ENCODE data around the gene FEZF2.

Gene FEZF2

GRCh38 chr3:62332835-62333244 is 40.5 kb downstream of the FEZF2 start:
- no peak for DNase-seq (ENCODE audit: extremely low read depth in 1 of 2, low read depth in 1 of 2)

- no peak for DNase-seq (ENCODE audit: extremely low read depth in 1 of 2, low read depth in 1 of 2)
Measured at GRCh38 chr3:62332017-62332416, 41.3 kb downstream of the FEZF2 start.

- no peak for DNase-seq (ENCODE audit: extremely low read depth in 1 of 2, low read depth in 1 of 2)
Measured at GRCh38 chr3:62329971-62330370, 43.4 kb downstream of the FEZF2 start.

- no peak for DNase-seq (ENCODE audit: extremely low read depth in 1 of 2, low read depth in 1 of 2)
Measured at GRCh38 chr3:62325896-62326295, 47.5 kb downstream of the FEZF2 start.

GRCh38 chr3:62323241-62323640 is 50.1 kb downstream of the FEZF2 start:
- no peak for DNase-seq (ENCODE audit: extremely low read depth in 1 of 2, low read depth in 1 of 2)
